SU-DHL-6 (cell line): Measurements from ENCODE around the gene RBM6.

ENCODE experiments used
- CTCF ChIP-seq: fragments of 200-600 bp; sonication (generic); IDR thresholded peaks from one replicate; pipeline ENCODE4 v1.5.1; 2017; ENCODE audit warnings: antibody characterized with exemption, mild to moderate bottlenecking, low read length, moderate library complexity; ENCODE audit not compliant: insufficient read depth, poor library complexity, severe bottlenecking
- EZH2phosphoT487 ChIP-seq: fragments of 200-600 bp; sonication (generic), shearing (Covaris generic); conservative IDR thresholded peaks from 2 replicates; pipeline ENCODE4 v1.6.1; 2018; ENCODE audit warnings: mild to moderate bottlenecking, antibody characterized with exemption, low read length, moderate library complexity, mixed read lengths

GRCh38 chr3:50047426-50047825 lies 107.5 kb downstream of the RBM6 start:
- no peak for TF ChIP-seq EZH2phosphoT487
- TF ChIP-seq CTCF: no peak
